Activated effector memory CD4-positive, alpha-beta T cell treated with anti-CD3 and anti-CD28 coated beads, Interleukin-2, amount 50 U/mL, for 16 hours (primary cell): ENCODE measurements around the gene HBG2.
"Not testable (repeated sequence)": the region's sequence is repeated elsewhere in the genome, so short reads cannot be mapped to it uniquely, and the experiment has no call there.

Experiments
- DNase-seq: peaks from one replicate; pipeline ENCODE4 v3.0.0-alpha.2; 2020

HBG2 gene

GRCh38 chr11:5254646-5255413 is at the start of gene HBG2:
TSS of gene HBG2 (minus strand) at chr11:5254781. CDS start at chr11:5254728, 53 bp downstream.
- not testable (repeated sequence) for DNase-seq

GRCh38 chr11:5304046-5304445 is 49.5 kb upstream of the HBG2 start:
- no peak for DNase-seq

- DNase-seq, result no peak
Observed at GRCh38 chr11:5303626-5304025, 49.0 kb upstream of the HBG2 start.

GRCh38 chr11:5301846-5302245 is 47.3 kb upstream of the HBG2 start, which contains the start of gene OR51B4:
TSS of gene OR51B4 (minus strand) at chr11:5301946. CDS start at chr11:5301946, 0 bp downstream.
- no peak for DNase-seq

GRCh38 chr11:5300251-5300650 is 45.7 kb upstream of the HBG2 start:
- DNase-seq, result no peak

GRCh38 chr11:5298451-5298850 is 43.9 kb upstream of the HBG2 start:
- DNase-seq, result no peak

- no peak for DNase-seq
Observed at GRCh38 chr11:5297721-5298323, 43.2 kb upstream of the HBG2 start.

- not testable (repeated sequence) for DNase-seq
Observed at GRCh38 chr11:5294342-5294995, 39.9 kb upstream of the HBG2 start.

GRCh38 chr11:5293028-5293427 is 38.4 kb upstream of the HBG2 start:
- no peak for DNase-seq

- no peak for DNase-seq
Observed at GRCh38 chr11:5291207-5291838, 36.7 kb upstream of the HBG2 start.

GRCh38 chr11:5290106-5290505 is 35.5 kb upstream of the HBG2 start:
- DNase-seq, result no peak

GRCh38 chr11:5289696-5290095 is 35.1 kb upstream of the HBG2 start:
- no peak for DNase-seq

- no peak for DNase-seq
Observed at GRCh38 chr11:5288906-5289550, 34.4 kb upstream of the HBG2 start.

GRCh38 chr11:5288108-5288905 is 33.7 kb upstream of the HBG2 start:
- DNase-seq, result no peak

- no peak for DNase-seq
Observed at GRCh38 chr11:5286901-5287300, 32.3 kb upstream of the HBG2 start.

- DNase-seq, result no peak
Observed at GRCh38 chr11:5286351-5286750, 31.8 kb upstream of the HBG2 start.

GRCh38 chr11:5285703-5286340 is 31.2 kb upstream of the HBG2 start:
- no peak for DNase-seq

- no peak for DNase-seq
Observed at GRCh38 chr11:5284637-5285036, 30.1 kb upstream of the HBG2 start.

GRCh38 chr11:5283882-5284281 is 29.3 kb upstream of the HBG2 start:
- no peak for DNase-seq

GRCh38 chr11:5283086-5283485 is 28.5 kb upstream of the HBG2 start:
- no peak for DNase-seq

- DNase-seq, result no peak
Observed at GRCh38 chr11:5282628-5283027, 28.0 kb upstream of the HBG2 start.

- no peak for DNase-seq
Observed at GRCh38 chr11:5281596-5281995, 27.0 kb upstream of the HBG2 start.
